SHP77 treated with DMSO at 0.1 percent for 48 hours (cell line): ENCODE results near the gene ACBD5.

Experiments
- DNase-seq: peaks from one replicate; lab custom pipeline; 2025; lab: John Stamatoyannopoulos, UW

ACBD5 gene

GRCh38 chr10:27152687-27153086, 87.9 kb downstream of the ACBD5 start:
- no peak for DNase-seq

- DNase-seq: no peak
These were observed 90.3 kb downstream of the ACBD5 start for GRCh38 chr10:27150261-27150660.

GRCh38 chr10:27147701-27148100, 92.9 kb downstream of the ACBD5 start:
- DNase-seq: no peak

- no peak for DNase-seq
These were observed 94.7 kb downstream of the ACBD5 start for GRCh38 chr10:27145937-27146336.
